Frontal cortex (tissue), 4 donors: ENCODE measurements around the gene KIAA1671. TPM values are rescaled to one million over a fixed set of nuclear protein-coding genes. Genes with fewer than 3 reads are reported as not detected.
A peak's percentile ranks its signal among the peaks of the same experiment; 100 is the strongest.

Experiments
- DNase-seq, 2 donors: peaks; one replicate each; pipeline ENCODE4 v3.0.0; 2012; ENCODE audit warnings: low spot score in 2 of 2
- FAIRE-seq: peaks from 2 replicates; lab custom pipeline; 2012; peaks lifted over from hg19 to GRCh38; lab: Jason Lieb, UNC
- total RNA-seq: library from RNA; depleted of rRNA; stranded (reverse); fragments of >200 nt; gene quantifications from one replicate; pipeline ENCODE4 v1.2.3, GENCODE V29; 2014
- donor health status: control.
- donor health status: control.
- donor health status: control.

The KIAA1671 gene
- total RNA-seq, 1 donor from 2014 or later: 4.1 TPM

- FAIRE-seq: no peak
- no peak for DNase-seq
Observed at GRCh38 chr22:25029181-25029580, 76.7 kb downstream of the KIAA1671 start.

GRCh38 chr22:25030636-25031035, 78.1 kb downstream of the KIAA1671 start:
- DNase-seq: no peak
- no peak for FAIRE-seq

GRCh38 chr22:25032066-25032465, 79.5 kb downstream of the KIAA1671 start:
- FAIRE-seq: no peak
- DNase-seq: no peak

GRCh38 chr22:25035715-25036114, 83.2 kb downstream of the KIAA1671 start:
- DNase-seq (no peak), FAIRE-seq (no peak)

GRCh38 chr22:25038239-25038638, 85.7 kb downstream of the KIAA1671 start:
- no peak for FAIRE-seq
- no peak for DNase-seq

- no peak for DNase-seq
- no peak for FAIRE-seq
Observed at GRCh38 chr22:25038771-25039170, 86.3 kb downstream of the KIAA1671 start.

GRCh38 chr22:25039255-25039654, 86.7 kb downstream of the KIAA1671 start:
- FAIRE-seq (no peak), DNase-seq (no peak)

GRCh38 chr22:25039754-25040153, 87.2 kb downstream of the KIAA1671 start:
- DNase-seq (no peak), FAIRE-seq (no peak)

GRCh38 chr22:25045159-25045558, 92.6 kb downstream of the KIAA1671 start:
- DNase-seq: no peak
- FAIRE-seq: no peak

GRCh38 chr22:25048071-25048470, 95.6 kb downstream of the KIAA1671 start:
- FAIRE-seq (no peak), DNase-seq (no peak)

GRCh38 chr22:25048659-25049647, 96.4 kb downstream of the KIAA1671 start:
- peak; percentile 38 to 72 for DNase-seq
- no peak for FAIRE-seq

- DNase-seq: no peak
- FAIRE-seq: no peak
Observed at GRCh38 chr22:25049770-25050169, 97.3 kb downstream of the KIAA1671 start.

- no peak for FAIRE-seq
- DNase-seq: no peak
Observed at GRCh38 chr22:25050566-25050965, 98.0 kb downstream of the KIAA1671 start.

- DNase-seq: no peak
- FAIRE-seq: no peak
Observed at GRCh38 chr22:25051073-25051472, 98.6 kb downstream of the KIAA1671 start.

GRCh38 chr22:25051983-25052710, 99.6 kb downstream of the KIAA1671 start:
- DNase-seq (no peak), FAIRE-seq (no peak)

GRCh38 chr22:25053153-25053805, 100.8 kb downstream of the KIAA1671 start:
- DNase-seq: no peak
- no peak for FAIRE-seq

GRCh38 chr22:25054943-25055511, 102.5 kb downstream of the KIAA1671 start:
- FAIRE-seq: no peak
- no peak for DNase-seq

GRCh38 chr22:25057013-25057881, 104.7 kb downstream of the KIAA1671 start:
- FAIRE-seq (no peak), DNase-seq (peak in 1 of 2 donors; percentile 67)

GRCh38 chr22:25059438-25059837, 106.9 kb downstream of the KIAA1671 start:
- FAIRE-seq: no peak

More at GRCh38 chr22:25059438-25059837, 106.9 kb downstream of the KIAA1671 start:
- DNase-seq: no peak
